Lung (tissue), 12 donors: ENCODE data around the gene ATP9A. TPM values are rescaled to one million over a fixed set of nuclear protein-coding genes. Genes with fewer than 3 reads are reported as not detected.

Experiments
- ATAC-seq: fragments of 200-7000 bp; cut with Tn5 transposase; one replicate; pipeline ENCODE4 v1.9.1; 2020; ENCODE audit warnings: moderate number of reproducible peaks; ENCODE audit not compliant: insufficient read depth, low FRiP score
- DNase-seq, 3 donors: peaks; one replicate each; pipeline ENCODE4 v3.0.0-alpha.2; 2013 to 2017
- H3K27ac ChIP-seq, 2 donors: one replicate each; pipeline ENCODE4 v1.5.1; 2013; ENCODE audit warnings: mild to moderate bottlenecking in 2 of 2, moderate library complexity in 2 of 2, control low read depth in 1 of 2, inconsistent platforms in 1 of 2, low read depth in 1 of 2, low read length in 1 of 2
- H3K27me3 ChIP-seq, 3 donors: one replicate each; pipeline ENCODE4 v1.5.1; 2013; ENCODE audit warnings: low read length in 2 of 3; ENCODE audit not compliant: control insufficient read depth in 3 of 3, insufficient read depth in 3 of 3
- H3K36me3 ChIP-seq, 4 donors: one replicate each; pipeline ENCODE4 v1.5.1; 2013; ENCODE audit warnings: low read length in 4 of 4, mild to moderate bottlenecking in 1 of 4, moderate library complexity in 1 of 4; ENCODE audit not compliant: control insufficient read depth in 4 of 4, insufficient read depth in 4 of 4
- H3K4me1 ChIP-seq, 5 donors: one replicate each; pipeline ENCODE4 v1.5.1; 2013; ENCODE audit warnings: low read length in 5 of 5, mild to moderate bottlenecking in 2 of 5, moderate library complexity in 1 of 5; ENCODE audit not compliant: control insufficient read depth in 5 of 5, insufficient read depth in 5 of 5
- H3K4me3 ChIP-seq: one replicate; pipeline ENCODE4 v1.5.1; 2013; ENCODE audit warnings: mild to moderate bottlenecking, control low read depth, moderate library complexity
- H3K9ac ChIP-seq, 2 donors: one replicate each; pipeline ENCODE4 v1.5.1; 2013; ENCODE audit warnings: low read length in 2 of 2, control low read depth in 1 of 2; ENCODE audit not compliant: insufficient read depth in 1 of 2
- H3K9me3 ChIP-seq, 4 donors: one replicate each; pipeline ENCODE4 v1.5.1; 2013; ENCODE audit warnings: low read length in 3 of 4, mild to moderate bottlenecking in 1 of 4, moderate library complexity in 1 of 4; ENCODE audit not compliant: control insufficient read depth in 4 of 4, insufficient read depth in 3 of 4
- CTCF ChIP-seq: IDR thresholded peaks from 2 replicates; pipeline ENCODE4 v1.5.1; 2012; ENCODE audit warnings: mild to moderate bottlenecking; ENCODE audit errors: control extremely low read depth, extremely low read depth
- WGBS, 2 donors: extraction: QIAGEN DNeasy Blood & Tissue Kit; methylation state at CpG; one replicate each; pipeline ENCODE4 v1.1.7; 2013; 5-methylcytosine and 5-hydroxymethylcytosine counted together
- polyA plus RNA-seq, 2 donors: library from polyadenylated mRNA; stranded (reverse); fragments of 200-250 nt; gene quantifications; one replicate each; pipeline ENCODE4 v1.2.1, GENCODE V29; 2013
- total RNA-seq, 2 donors: library from RNA; depleted of rRNA in 1 of 2; stranded (reverse); fragments of >200 nt in 1 of 2; gene quantifications; one replicate each; pipeline ENCODE4 v1.2.1, GENCODE V29; 2014 to 2021
- donor health status: control.
- donor health status: control.
- donor health status: Bipolar disorder and iron deficiency.
- donor health status: healthy.
- donor health status: DM: yes; HTN: yes; CAD: no.

ATP9A gene
- total and polyA plus RNA-seq, 4 donors: 3.3 to 43.6 (median 14.9) TPM

- no peaks in the 10 kb centered on the region for H3K9me3 ChIP-seq
- WGBS, 2 donors: 35 to 61% methylated on average over 3 of the region's 3 CpGs
- no peak for TF ChIP-seq CTCF
- H3K36me3 ChIP-seq: peaks cover 0 to 3% (median 0%) of the 10 kb centered on the region in 4 donors
- no peak overlapping the region for H3K4me3 ChIP-seq
- peaks cover 0 to 27% (median 10%) of the 10 kb centered on the region in 5 donors for H3K4me1 ChIP-seq
- no peak overlapping the region for H3K27ac ChIP-seq
- H3K27me3 ChIP-seq: no peaks in the 10 kb centered on the region
- no peak overlapping the region for H3K9ac ChIP-seq
- no peak for ATAC-seq
- no peak for DNase-seq
Observed at GRCh38 chr20:51702556-51702955, 65.6 kb downstream of the ATP9A start.

GRCh38 chr20:51700809-51701285, 67.3 kb downstream of the ATP9A start:
- no peaks in the 10 kb centered on the region for H3K27me3 ChIP-seq
- DNase-seq: peak; percentile 30 to 63 (median 61)
- H3K9me3 ChIP-seq: no peaks in the 10 kb centered on the region
- 57 to 58% methylated on average over 10 of the region's 10 CpGs for WGBS, 2 donors
- H3K4me3 ChIP-seq: no peak overlapping the region
- H3K4me1 ChIP-seq: peaks cover 3 to 42% (median 18%) of the 10 kb centered on the region in 5 donors
- peak; percentile 61 for TF ChIP-seq CTCF
- H3K27ac ChIP-seq: no peak overlapping the region
- ATAC-seq: no peak
- no peak overlapping the region for H3K9ac ChIP-seq
- no peaks in the 10 kb centered on the region for H3K36me3 ChIP-seq

DNA sequence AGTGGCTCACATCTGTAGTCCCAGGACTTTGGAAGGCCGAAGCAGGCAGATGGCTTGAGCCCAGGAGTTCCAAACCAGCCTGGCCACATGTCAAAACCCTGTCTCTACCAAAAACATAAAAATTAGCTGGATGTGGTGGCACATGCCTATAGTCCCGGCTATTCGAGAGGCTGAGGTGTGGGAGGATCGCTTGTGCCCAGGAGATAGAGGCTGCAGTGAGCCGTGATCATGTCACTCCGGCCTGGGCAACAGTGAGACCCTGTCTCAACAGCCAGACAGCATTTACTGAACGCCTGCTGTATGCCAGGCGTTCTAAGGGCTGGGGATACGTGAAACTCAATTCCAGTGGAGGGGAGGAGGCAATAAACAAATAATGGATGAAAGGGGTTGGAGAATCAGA, 69.9 kb downstream of the ATP9A start:
- Histone ChIP-seq H3K27me3 (no peaks in the 10 kb centered on the region), H3K36me3 (peaks cover 0 to 4% (median 2%) of the 10 kb centered on the region in 4 donors), H3K4me1 (peaks cover 3 to 37% (median 20%) of the 10 kb centered on the region in 5 donors), H3K27ac (no peak overlapping the region), H3K4me3 (no peak overlapping the region), H3K9me3 (no peaks in the 10 kb centered on the region), H3K9ac (no peak overlapping the region)
- WGBS, 2 donors: 94 to 96% methylated on average over 9 of the region's 9 CpGs
- no peak for ATAC-seq
- DNase-seq: no peak
- TF ChIP-seq CTCF: no peak
